ENCODE measurements around the gene STOM.

Gene STOM

DNA sequence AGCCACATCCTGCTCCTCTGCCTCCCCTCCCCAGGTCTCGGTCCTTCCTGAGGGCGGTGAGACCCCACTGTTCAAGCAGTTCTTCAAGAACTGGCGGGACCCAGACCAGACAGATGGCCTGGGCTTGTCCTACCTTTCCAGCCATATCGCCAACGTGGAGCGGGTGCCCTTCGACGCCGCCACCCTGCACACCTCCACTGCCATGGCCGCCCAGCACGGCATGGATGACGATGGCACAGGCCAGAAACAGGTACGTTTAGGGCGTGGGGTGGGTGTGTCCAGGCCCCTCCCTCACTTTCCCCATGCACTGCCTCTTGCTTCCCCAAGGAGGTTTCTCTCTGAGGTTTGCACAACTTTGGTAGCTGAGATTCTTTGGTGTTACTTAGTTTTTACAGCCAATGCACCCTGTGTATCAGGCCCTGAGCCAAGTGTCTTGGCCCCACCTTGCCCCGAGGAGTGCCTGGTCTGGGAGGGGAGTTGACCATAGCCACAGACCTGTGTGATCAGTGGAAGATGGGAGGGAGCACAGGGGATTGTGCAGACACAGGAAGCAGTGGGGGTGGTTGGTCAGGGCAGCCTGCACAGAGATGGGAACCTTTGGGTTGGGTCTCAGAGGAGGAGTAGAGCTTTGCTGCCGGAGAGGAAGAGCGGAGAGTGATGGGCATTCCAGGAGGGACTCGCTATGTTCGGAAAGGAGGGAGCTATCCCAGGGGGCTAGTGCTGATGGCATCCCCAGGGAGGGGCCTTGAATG, 51.2 kb downstream of the STOM start:
- DNase-seq = no peak

DNA sequence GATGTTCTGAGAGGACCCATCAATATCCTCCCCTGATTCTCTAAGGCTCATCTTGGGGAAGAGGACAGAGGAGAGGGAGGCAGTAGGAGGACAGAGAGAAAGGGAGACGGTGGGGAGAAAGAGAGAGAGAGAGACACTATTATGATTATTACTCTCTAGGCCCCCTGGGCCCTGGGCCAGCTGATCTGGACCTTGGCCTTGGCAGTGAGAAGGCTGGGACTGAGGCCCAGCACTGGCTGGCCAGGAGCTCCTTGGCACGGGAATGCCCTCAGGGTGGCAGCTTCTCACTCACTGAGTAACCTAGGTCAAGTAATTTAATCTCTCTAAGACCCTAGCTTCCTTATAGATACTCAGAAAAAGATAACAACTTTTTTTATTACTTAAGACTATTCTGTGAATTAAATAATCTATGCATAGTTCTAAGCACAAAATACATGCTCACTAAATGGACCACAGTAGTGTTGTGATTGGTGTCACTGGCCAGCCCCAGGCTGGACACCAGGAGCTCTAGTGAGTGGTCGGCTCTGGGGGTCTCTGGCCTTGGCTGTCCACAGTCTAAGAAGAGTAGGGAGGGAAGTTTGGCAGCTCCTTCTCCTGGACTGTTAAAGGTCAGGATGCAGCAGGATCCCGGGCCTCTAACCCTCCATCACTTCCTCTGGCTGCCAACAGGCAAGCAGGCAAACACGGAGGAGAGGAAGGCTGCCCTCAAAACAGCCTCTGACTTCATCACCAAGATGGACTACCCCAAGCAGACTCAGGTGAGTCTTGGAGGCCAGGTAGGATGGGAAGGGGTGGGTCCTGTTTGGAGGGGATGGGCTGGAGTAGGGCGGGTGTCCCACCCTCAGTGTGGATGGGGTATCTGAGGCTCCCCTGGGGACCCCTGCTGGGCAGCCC, 52.1 kb downstream of the STOM start:
- no peak for DNase-seq

DNA sequence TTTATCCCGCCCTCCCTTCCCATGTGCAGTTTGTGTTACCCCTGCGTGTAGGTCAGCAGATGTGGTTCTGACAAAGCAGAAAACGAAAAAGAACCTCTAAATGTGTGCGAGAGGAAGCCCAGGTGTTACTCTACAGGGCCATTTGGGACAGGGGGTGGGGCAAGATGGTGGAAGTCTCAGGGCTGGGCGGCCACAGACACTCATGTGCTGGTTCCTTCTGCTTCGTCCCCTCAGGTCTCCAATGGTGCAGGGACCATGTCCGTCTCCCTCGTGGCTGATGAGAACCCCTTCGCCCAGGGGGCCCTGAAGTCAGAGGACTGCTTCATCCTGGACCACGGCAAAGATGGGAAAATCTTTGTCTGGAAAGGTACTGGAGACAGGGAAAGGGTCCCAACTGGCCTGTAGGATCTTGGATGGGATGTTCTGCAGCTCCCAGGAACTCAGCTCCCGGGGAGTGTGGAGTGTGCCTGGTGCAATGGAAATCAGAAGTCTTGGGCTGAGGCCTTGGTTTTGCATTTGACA, 53.1 kb downstream of the STOM start:
- DNase-seq = no peak

DNA sequence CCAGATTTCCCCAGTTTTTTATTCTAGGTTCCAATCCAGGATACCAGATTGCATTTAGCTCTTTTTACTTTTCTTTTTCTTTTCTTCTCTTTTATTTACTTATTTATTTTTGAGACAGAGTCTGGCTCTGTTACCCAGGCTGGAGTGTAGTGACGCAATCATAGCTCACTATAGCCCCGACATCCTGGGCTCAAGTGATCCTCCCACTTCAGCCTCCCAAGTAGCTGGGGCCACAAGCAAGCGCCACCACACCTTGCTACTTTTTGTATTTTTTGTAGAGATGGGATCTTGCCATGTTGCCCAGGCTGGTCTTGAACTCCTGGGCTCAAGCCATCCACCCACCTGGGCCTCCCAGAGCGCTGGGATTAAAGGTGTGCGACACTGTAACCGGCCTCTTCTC, 53.7 kb downstream of the STOM start:
- no peak for DNase-seq

DNA sequence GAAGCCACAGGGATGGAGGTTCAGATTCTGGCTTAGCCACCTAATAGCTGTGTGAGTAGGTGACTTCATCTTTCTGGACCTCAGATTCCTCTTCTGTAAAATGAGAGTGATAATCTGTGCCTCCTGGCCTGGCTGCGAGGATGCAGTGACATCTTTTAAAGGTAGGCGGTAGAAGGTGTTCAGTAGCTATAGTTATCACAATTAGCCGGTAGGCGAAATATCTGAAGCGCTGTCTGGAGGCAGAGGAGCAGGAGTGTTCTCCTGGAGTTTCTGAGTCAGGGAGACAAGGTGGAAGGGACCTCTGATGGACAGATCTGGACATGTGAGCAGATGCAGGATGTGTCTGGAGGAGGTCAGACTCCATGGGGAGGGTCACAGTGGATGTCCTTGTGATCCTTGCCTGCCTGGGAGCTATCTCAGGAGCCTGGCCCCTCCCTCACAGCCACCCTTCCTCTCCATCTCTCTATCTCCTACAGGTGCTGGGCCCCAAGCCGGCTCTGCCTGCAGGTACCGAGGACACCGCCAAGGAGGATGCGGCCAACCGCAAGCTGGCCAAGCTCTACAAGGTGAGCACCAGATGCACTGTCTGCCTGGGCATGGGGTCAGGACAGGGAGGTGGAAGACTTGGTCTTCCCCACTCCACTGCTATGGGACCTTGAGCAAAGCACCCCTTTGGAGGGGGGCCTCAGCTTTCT, 56.4 kb downstream of the STOM start:
- DNase-seq = no peak

DNA sequence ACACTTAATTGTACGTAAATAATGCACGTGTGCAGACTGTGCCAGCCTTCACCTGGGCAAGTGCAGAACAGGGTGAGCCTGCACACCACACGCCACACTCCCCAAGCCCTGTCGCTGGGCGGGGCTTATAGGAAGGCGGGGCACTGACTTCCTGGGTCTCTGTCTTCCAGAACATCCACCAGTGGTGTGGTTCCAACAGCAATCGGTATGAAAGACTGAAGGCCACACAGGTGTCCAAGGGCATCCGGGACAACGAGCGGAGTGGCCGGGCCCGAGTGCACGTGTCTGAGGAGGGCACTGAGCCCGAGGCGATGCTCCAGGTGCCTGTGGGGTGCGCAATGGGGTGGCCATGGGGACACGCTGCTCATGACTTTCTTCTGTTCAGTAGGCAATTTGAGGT, 57.9 kb downstream of the STOM start:
- DNase-seq = no peak

DNA sequence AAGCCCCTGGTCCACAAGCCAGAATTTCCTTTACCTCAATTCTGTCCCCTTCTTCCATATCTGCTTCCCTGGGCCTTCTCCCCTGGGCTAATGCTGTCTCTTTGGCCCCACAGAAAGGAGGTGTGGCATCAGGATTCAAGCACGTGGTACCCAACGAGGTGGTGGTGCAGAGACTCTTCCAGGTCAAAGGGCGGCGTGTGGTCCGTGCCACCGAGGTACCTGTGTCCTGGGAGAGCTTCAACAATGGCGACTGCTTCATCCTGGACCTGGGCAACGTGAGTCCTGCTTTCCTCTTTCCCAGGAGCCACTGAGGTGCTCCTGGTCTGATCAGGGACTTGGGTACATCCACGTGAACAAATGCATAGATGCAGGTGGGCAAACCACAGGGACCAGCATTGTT, 59.5 kb downstream of the STOM start:
- no peak for DNase-seq

DNA sequence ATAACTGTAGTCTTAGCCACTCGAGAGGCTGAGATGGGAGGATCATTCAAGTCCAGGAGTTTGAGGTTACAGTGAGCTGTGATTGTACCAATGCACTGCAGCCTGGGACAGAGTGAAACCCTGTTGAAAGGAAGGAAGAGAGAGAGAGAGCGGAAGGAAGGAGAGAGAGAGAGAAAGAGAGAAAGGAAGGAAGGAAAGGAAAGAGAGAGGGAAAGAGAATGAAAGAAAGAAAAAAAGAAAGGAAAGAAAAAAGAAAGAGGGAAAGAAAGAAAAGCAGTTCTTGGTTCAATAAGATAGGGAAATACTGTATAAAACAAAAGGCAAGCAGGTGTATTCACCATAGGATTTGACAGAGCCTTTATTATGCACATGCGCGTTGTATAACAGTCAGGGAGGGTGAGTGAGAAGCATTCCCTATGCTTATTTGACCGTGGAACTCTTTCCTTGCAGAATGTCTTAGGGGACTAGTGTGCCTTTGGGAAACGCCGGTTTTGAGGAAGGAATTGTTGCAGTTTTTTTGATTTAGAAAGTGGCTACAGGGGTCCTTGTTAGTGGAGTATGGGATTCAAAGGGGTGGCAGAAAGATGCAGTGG, 60.1 kb downstream of the STOM start:
- DNase-seq = no peak

DNA sequence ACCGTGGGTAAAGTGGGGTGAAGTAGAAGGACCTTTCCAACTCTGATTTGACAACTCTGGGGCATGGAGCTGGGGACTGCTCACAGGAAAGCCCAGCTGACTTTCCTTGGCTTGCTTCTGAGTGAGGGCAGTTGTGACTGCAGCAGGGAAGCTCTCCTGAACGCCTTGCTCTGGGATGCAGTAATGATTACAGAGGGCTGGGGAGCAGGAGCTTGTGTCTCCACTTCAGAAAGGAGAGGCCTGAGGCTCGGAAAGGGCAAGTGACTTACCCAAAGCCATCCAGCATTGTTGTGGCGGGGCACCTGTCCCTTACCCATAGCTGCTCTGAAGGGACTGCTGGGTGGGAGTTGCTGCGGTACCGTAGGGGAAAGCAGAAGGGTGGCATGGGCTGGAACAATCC, 60.9 kb downstream of the STOM start:
- DNase-seq = no peak

DNA sequence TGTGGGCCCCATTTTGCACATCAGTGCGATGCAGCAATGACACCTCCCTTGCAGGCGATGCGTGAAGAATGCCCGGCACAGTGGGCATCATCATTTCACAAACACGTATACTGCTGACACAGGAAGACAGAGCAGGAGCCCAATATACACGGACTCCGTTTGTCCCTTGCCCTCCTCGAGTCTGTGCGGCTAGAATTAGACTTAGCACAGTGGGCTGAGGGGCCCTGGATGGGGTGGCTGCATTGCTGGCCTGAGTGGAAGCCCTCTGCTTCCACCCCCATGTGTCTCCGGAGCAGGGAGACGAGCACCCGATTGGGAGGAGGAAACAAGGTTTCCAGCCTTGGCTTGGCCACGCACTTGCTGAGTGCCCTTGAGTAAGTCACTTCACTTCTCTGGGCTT, 61.3 kb downstream of the STOM start:
- no peak for DNase-seq

DNA sequence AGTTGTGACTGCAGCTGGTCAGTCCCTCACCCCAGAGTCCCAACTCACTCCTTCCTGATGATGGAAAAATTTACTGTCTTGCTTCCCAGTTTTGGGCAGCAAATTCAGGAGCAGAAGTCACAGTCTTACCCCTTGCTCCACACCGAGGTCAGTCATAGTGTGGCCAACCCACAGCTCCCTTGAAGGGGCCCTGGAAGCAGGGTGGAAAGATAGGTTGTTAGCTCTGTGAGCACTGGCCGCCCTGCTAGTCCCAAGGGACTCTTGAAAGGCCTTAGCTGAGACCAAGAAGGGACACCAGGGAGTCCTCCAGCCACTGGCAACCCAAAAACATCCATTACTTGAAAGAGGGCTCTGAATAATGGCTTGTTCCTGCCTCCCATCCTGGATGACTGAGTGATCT, 62.1 kb downstream of the STOM start:
- DNase-seq = no peak

DNA sequence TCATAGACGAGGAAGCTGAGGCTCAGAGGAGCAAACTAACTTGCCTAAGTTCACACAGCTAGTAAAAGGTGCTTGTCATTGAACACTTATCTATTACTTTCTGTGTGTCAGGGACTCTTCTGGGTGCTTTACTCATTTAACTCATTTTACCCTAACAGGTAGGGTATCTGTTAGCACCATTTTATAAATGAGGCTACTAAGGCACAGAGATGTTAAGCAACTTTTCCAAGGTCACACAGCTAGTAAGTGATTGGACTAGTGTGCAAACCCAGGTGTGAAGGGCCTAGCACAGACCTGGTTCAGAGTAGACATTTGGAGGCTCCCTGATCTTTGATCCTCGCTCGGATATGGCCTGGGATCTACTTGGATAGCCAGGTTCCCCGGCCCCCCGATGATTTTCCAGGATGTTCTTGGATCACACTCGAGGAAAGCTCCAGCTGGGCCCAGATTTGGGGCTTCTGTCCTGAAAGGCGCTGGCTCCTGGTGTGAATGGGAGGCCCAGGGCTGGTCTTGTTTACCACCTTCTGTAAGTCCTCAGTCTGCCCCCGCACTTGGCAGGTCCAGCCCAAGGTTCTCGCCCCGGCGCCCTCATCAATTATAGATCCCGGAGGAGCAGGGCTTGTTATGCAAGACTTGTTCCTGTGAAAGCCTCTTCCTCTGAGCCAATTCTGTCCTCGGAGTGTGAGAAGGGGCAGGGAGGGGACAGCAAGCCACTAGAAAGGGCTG, 64.6 kb downstream of the STOM start:
- DNase-seq = no peak

DNA sequence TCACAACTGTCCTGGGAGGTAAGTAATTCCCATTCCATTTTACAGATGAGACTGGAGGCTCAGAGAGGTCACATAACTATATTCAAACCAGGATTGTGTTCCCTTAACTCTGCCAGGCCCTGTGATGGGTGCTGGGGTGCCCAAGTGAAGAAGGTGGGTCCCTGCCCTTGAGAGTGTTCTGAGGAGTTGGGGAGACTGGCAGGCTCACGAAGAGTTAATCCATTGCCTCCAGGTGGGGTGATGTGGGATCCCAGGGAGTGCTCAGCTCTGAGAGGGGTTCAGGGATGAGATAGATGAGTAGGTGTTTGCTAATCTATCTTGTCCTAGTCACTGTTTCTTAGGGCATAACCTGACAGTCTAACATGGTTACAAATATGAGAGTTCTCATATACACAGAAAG, 65.3 kb downstream of the STOM start:
- no peak for DNase-seq

DNA sequence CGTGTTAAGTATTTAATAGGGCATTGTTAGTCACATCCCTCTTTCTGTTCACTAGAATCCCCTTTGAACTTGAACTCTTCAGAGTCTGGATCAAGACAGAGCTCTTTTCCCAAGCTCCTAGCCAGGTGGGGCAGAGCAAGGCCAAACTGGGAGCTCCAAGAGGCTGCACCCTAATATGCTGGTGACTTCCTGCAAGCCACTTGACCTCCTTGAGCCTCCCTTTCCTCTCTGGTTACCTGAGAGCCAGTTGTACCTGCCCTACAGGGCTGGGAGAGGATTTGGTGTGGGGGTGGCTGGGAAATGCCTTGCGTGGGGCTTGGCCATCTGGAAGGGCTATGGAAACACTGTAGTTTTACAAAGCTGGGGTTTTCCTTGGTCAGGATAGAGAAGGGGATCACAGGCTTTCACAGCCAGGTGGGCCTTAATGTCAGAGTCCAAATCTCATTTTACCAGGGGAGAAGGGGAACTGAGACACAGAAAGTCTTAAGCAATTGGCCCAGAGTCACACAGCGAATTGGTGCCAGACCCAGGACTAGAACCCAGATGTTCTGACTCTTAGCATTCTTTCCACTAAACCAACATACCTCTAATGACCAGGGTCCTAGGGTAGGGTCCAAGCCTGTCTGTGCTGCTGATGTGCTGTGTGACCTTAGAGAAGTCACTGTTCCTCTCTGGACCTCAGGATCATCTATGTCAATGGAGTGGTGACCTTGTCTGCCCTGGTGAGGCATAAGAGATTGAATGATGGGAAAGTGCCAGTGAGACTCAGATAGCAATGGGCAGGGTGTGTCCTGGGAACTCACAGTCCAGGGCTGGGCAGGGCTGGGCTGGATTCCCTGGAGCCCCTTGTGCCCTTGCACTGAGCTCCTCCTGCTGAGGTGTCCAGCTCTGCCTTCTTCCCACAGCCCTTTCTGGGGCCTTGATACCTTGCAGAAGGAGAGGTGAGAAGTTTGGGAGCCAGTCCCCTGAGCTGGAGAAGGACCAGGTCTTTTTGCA, 66.3 kb downstream of the STOM start:
- no peak for DNase-seq

DNA sequence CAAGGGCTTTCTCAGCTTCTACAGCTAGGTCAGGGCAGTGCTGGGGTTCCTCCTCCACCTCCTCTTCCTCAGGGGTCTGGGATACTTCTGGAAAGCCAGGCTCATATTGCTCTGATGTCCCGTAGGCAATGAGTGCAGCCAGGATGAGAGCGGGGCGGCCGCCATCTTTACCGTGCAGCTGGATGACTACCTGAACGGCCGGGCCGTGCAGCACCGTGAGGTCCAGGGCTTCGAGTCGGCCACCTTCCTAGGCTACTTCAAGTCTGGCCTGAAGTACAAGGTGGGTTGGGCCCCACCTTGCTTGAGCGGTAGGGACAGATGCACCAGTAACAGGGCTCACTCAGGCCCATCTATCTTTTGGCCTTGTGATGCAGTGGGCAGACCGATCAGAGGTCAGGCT, 67.3 kb downstream of the STOM start:
- DNase-seq = no peak

DNA sequence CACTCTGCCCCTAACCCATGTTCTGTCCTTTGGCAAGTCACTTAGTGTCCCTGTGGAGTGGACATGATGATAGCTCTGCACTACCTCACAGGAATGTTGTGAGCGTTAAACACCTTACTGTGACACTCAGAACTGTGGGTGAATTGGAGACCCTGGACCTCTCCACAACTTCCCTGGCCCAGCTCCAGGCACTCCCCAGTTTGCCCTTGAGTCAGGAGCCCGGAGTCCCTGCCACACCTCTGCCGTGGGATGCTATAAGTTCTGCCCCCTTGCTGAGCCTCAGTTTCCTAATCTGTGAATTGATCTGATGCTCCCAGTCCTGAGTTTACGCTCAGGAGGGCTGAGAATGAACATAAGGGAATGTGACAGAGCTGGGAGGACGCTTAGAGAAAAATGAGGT, 67.7 kb downstream of the STOM start:
- no peak for DNase-seq

DNA sequence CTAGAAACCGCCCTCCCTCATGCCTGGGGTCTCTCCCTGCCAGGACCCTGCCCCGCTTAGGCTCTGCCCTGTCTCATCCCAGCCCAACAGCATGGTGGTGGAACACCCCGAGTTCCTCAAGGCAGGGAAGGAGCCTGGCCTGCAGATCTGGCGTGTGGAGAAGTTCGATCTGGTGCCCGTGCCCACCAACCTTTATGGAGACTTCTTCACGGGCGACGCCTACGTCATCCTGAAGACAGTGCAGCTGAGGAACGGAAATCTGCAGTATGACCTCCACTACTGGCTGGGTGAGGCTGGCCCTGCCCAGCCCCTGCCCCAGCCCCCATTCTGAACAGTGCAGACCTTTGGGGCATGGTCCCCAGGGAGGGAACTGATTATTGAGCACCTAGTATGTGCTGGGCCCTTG, 68.2 kb downstream of the STOM start:
- no peak for DNase-seq

DNA sequence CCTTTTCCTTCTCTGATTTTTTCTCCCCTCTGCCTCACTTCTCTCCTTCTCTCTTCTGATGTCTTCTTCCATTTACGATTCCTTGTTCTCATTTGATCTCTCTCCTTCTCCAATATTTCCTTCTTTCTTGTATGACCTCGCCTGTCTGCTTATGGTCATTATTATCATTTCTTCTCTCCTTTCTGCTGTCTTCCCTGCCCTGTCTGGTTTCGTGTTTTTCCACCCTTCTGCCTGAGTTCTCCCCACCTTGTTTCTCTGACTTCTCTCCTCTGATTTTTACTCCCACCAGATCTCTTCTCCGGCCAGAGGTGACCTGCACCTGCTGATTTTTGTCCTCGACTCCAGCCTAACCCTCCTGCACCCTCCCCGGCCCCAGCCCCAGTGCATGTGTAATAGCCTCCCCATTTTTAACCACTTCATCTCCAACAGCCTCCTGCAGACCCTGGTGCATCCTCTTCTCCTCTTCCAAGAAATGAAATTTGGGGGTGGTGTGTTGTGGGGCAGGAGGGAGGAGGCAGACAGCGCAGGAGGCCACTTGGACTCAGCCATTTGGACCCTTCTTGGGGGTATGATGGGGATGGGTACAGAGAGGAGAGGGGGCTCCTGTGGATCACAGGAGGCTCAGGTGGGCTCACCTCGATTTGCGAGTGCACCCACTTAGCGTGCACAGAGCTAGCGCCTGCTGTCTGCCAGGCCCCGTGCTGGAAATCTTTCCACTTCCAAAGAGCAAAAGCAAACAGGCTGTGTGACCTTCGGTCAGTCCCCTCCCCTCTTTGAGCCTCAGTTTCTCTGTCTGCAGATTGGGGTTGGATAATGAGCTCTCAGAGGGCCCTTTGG, 69.5 kb downstream of the STOM start:
- DNase-seq = no peak

DNA sequence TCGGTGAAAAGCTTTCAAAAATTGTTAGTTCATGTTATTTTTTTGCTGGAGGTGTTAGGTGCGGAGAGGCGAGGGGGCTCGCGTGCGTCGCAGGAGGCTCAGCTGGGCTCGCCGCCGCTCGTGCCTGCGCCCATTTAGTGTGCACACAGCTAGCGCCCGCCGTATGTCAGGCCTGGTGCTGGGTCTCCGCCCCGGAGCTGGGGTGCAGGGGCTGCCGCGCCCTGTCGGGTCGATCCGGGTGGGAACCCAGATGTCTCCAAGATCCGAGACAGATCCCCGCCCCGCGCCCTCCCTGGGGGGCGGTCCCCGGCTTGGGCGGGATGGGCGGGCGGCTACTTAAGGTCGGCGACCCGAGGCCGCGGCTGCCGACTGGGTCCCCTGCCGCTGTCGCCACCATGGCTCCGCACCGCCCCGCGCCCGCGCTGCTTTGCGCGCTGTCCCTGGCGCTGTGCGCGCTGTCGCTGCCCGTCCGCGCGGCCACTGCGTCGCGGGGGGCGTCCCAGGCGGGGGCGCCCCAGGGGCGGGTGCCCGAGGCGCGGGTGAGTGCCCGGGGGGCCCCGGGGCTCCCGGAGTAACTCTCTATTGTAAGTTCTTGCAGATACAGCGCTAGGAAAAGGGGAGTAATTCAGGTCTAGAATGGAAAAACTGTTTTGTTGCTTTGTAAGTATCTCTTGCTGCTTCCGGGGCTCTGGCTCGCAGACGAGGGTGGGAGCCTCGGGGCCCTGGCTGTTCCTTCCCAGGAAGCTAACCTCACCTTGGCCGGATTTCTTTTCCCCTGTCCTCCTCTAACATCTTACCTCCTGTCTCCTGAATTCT, 70.4 kb downstream of the STOM start:
- DNase-seq = no peak
